HEK293T (cell line): ENCODE measurements around the gene RC3H1.

Source experiments
- BHLHE40 ChIP-seq: fragments of 450-650 bp; IDR thresholded peaks from 2 replicates; pipeline ENCODE4 v1.6.1; 2016; ENCODE audit warnings: mild to moderate bottlenecking, moderate library complexity, borderline replicate concordance
- ELF4 ChIP-seq: fragments of 450-650 bp; IDR thresholded peaks from 2 replicates; pipeline ENCODE4 v1.6.1; 2017; ENCODE audit warnings: antibody characterized with exemption
- FOXA1 ChIP-seq: fragments of 450-650 bp; IDR thresholded peaks from 2 replicates; pipeline ENCODE4 v1.6.1; 2016; ENCODE audit warnings: mild to moderate bottlenecking
- NFRKB ChIP-seq: fragments of 450-650 bp; IDR thresholded peaks from 2 replicates; pipeline ENCODE4 v1.6.1; 2016; ENCODE audit warnings: mild to moderate bottlenecking, moderate library complexity
- SP1 ChIP-seq: fragments of 450-650 bp; IDR thresholded peaks from 2 replicates; pipeline ENCODE4 v1.6.1; 2017

GRCh38 chr1:173995475-173995874 is 26.7 kb downstream of the RC3H1 start:
- TF ChIP-seq FOXA1 (no peak), ELF4 (no peak), SP1 (no peak), NFRKB (no peak), BHLHE40 (no peak)
